Spinal cord (tissue), 10 donors: ENCODE measurements around the gene MTMR3. TPM values are rescaled to one million over a fixed set of nuclear protein-coding genes. Genes with fewer than 3 reads are reported as not detected.
"Not testable (repeated sequence)": the region's sequence is repeated elsewhere in the genome, so short reads cannot be mapped to it uniquely, and the experiment has no call there.

Experiments used
- DNase-seq, 6 donors: peaks; one replicate each; pipeline versions ENCODE4 v3.0.0 to v3.0.0-alpha.2; 2013 to 2015; ENCODE audit warnings: low spot score in 6 of 6, low read depth in 4 of 6
- H3K27ac ChIP-seq: one replicate; pipeline ENCODE4 v1.5.1; 2013; ENCODE audit warnings: low read depth, low read length, control low read depth
- H3K27me3 ChIP-seq: one replicate; pipeline ENCODE4 v1.6.1; 2013; ENCODE audit warnings: low read length; ENCODE audit not compliant: control insufficient read depth, insufficient read depth
- H3K36me3 ChIP-seq: one replicate; pipeline ENCODE4 v1.6.1; 2013; ENCODE audit warnings: low read length; ENCODE audit not compliant: control insufficient read depth, insufficient read depth
- H3K4me1 ChIP-seq: one replicate; pipeline ENCODE4 v1.6.1; 2013; ENCODE audit warnings: low read length; ENCODE audit not compliant: control insufficient read depth, insufficient read depth
- H3K4me3 ChIP-seq: one replicate; pipeline ENCODE4 v1.5.1; 2013; ENCODE audit warnings: low read depth, low read length, control low read depth
- H3K9me3 ChIP-seq: one replicate; pipeline ENCODE4 v1.6.1; 2013; ENCODE audit warnings: low read length; ENCODE audit not compliant: control insufficient read depth, insufficient read depth
- WGBS: methylation state at CpG from one replicate; pipeline ENCODE4 v1.1.5; 2013; ENCODE audit warnings: missing lambda C conversion rate; ENCODE audit not compliant: insufficient coverage; 5-methylcytosine and 5-hydroxymethylcytosine counted together
- polyA plus RNA-seq, 2 donors: library from polyadenylated mRNA; unstranded; fragments of 120-200 nt; gene quantifications; one replicate each; pipeline ENCODE4 v1.2.1, GENCODE V29; 2013; ENCODE audit not compliant: insufficient read length in 2 of 2
- total RNA-seq, 2 donors: library from RNA; depleted of rRNA in 1 of 2; stranded (reverse); fragments of 120-200 nt in 1 of 2; fragments of >200 nt in 1 of 2; gene quantifications; one replicate each; pipeline versions ENCODE4 v1.2.3 to v1.2.4, GENCODE V29; 2013 to 2014
- donor health status: healthy.

Gene MTMR3
- total and polyA plus RNA-seq, 4 donors, result 47.6 to 61.3 (median 51.6) TPM

DNA sequence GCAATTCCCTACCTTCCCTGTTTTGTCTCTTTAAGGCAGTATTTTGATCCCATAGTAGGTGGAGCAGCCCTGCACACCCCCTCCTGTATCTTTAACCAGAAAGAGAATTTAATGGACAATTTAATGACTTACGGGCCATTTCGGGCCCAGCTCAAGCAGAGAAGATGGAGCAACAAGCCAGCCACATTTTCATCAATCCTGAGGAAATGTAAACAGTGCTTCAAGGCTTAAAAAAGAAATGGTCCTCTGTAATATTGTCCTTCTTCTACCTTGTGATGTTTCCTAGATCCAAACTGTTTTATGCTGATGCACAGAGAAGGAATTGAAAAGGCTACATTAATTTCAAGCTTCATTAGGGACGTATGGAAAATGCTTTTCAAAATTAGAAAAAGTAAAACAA, 88.6 kb downstream of the MTMR3 start:
- H3K27me3 ChIP-seq, result no peaks in the 10 kb centered on the region
- no peaks in the 10 kb centered on the region for H3K9me3 ChIP-seq
- DNase-seq, result peak in 1 of 6 donors; percentile 74
- H3K36me3 ChIP-seq, result no peaks in the 10 kb centered on the region
- no peak overlapping the region for H3K27ac ChIP-seq
- no CpG with 5 or more reads among the region's 3 CpGs for WGBS
- H3K4me3 ChIP-seq, result no peak overlapping the region
- peaks cover 10% of the 10 kb centered on the region for H3K4me1 ChIP-seq

DNA sequence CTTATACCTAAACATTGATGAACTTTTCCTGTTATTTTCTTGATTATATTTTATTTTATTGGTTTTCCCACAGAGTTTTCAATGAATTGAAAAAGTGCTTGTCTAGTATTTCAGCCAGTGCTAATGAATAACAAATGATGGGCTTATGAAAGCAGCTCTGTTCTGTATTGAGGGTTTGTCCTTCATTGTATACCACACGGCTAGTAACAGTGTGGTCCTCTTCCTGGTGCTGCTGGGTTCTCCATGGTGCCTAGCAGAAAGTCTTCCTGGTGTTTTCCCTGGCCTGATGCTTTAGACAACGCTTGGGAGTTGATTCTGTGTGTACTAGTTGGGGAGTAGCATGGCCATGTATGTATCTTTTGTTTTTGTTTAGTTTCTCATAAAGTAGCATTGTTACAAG, 89.1 kb downstream of the MTMR3 start:
- Histone ChIP-seq H3K27ac (no peak overlapping the region), H3K9me3 (no peaks in the 10 kb centered on the region), H3K4me3 (no peak overlapping the region), H3K36me3 (no peaks in the 10 kb centered on the region), H3K27me3 (no peaks in the 10 kb centered on the region), H3K4me1 (peaks cover 10% of the 10 kb centered on the region)
- WGBS, result no CpG with 5 or more reads among the region's 2 CpGs
- DNase-seq, result no peak

DNA sequence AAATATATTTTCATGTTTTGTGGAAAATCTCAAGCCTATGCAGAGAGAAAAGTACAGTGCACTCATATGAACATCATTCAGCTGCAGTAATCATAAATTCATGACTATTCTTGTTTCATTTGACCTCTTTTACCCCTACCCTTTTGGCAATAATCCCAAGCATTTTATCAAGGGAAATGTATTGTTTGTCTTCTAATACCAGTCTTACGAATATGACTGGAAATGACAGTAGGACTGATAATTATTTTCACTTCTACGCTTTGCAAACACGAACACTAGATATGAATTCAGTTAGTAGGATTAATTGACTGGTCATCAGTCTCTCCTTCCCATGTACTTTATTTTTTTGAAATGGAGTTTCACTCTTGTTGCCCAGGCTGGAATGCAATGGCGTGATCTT, 90.3 kb downstream of the MTMR3 start:
- Histone ChIP-seq H3K9me3 (no peaks in the 10 kb centered on the region), H3K27ac (no peak overlapping the region), H3K4me1 (peaks cover 10% of the 10 kb centered on the region), H3K36me3 (no peaks in the 10 kb centered on the region), H3K4me3 (no peak overlapping the region), H3K27me3 (no peaks in the 10 kb centered on the region)
- no peak for DNase-seq
- 100% methylated on average over 2 of the region's 4 CpGs for WGBS

DNA sequence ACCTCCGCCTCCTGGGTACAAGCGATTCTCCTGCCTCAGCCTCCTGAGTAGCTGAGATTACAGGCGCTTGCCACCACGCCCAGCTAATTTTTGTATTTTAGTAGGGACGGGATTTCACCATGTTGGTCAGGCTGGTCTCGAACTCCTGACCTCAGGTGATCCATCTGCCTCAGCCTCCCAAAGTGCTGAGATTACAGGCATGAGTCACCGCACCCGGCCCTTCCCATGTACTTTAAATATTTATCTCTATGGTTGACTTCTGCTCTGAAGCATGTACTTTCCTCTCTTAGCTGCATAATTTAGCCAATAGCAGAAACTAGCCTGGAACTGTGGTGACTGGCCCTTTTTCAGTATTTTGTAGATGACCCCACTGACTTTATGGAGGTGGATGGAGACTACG, 90.7 kb downstream of the MTMR3 start:
- H3K27me3 ChIP-seq, H3K36me3 ChIP-seq, H3K4me1 ChIP-seq, H3K27ac ChIP-seq, H3K4me3 ChIP-seq, DNase-seq, H3K9me3 ChIP-seq: not testable (repeated sequence)
- 100% methylated on average over 3 of the region's 9 CpGs for WGBS

DNA sequence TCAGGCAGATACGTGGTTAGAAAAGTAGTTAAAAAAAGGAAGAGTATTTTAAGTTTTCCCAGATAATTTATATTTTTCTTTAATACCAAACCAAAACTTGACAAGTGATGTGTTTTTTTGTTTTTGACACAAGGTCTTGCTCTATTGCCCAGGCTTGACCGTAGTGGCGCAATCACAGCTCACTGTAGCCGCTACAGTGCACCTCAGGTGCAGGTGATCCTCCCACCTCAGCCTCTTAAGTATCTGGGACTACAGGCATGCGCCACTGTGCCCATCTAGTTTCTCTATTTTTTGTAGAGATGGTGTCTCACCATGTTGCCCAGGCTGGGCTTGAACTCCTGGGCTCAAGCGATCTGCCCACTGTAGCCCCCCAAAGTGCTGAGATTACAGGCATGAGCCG, 92.5 kb downstream of the MTMR3 start:
- Histone ChIP-seq H3K27me3 (no peaks in the 10 kb centered on the region), H3K27ac (no peak overlapping the region), H3K36me3 (no peaks in the 10 kb centered on the region), H3K4me3 (no peak overlapping the region), H3K4me1 (peaks cover 10% of the 10 kb centered on the region), H3K9me3 (no peaks in the 10 kb centered on the region)
- WGBS, result 90% methylated on average over 4 of the region's 7 CpGs
- DNase-seq, result no peak

DNA sequence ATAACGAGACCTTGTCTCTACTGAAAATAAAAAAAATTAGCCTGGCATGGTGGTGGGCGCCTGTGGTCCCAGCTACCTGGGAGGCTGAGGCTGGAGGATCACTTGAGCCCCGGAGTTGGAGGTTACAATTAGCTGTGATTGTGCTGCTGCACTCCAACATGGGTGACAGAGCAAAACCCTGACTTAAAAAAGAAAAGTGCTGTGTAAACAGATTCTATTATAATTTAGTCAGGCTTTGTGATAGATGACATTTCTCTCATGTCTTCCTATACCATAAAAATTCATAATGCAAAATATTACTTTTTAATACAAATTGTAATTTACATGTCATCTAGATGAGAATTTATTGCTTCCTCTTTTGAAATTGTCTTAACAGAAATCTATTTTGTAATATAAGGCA, 94.1 kb downstream of the MTMR3 start:
- no peak overlapping the region for H3K27ac ChIP-seq
- no peaks in the 10 kb centered on the region for H3K9me3 ChIP-seq
- DNase-seq, result no peak
- 100% methylated on average over 2 of the region's 3 CpGs for WGBS
- H3K36me3 ChIP-seq, result peaks cover 2% of the 10 kb centered on the region
- no peak overlapping the region for H3K4me3 ChIP-seq
- H3K27me3 ChIP-seq, result no peaks in the 10 kb centered on the region
- H3K4me1 ChIP-seq, result peaks cover 6% of the 10 kb centered on the region

DNA sequence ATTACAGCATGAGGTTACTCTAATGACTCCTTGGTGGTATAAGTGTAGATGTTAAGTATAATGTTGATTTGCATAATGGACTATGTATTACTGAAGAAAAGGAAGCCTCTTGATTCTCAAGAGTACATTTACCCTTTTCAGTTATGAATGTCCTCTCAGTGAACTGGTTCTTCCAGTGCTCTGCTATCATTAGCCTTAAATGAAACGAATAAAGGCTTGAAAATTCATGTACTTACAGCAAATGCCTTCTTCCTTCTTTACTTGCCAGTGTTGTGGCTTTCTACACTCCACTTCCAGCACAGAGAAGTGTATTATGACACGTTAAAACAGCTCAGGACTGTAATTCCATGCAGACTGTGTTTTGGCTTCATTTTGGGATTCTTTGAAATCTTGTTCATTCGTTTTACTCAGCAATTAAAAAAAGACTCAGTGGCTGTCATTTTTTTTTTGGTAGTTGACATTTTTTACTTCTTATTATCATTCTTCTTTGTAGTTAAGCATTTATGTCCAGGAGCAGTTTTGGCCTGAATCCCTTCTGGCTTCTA, 96.9 kb downstream of the MTMR3 start:
- 64% methylated on average over 1 of the region's 3 CpGs for WGBS
- H3K4me3 ChIP-seq, result no peak overlapping the region

DNA sequence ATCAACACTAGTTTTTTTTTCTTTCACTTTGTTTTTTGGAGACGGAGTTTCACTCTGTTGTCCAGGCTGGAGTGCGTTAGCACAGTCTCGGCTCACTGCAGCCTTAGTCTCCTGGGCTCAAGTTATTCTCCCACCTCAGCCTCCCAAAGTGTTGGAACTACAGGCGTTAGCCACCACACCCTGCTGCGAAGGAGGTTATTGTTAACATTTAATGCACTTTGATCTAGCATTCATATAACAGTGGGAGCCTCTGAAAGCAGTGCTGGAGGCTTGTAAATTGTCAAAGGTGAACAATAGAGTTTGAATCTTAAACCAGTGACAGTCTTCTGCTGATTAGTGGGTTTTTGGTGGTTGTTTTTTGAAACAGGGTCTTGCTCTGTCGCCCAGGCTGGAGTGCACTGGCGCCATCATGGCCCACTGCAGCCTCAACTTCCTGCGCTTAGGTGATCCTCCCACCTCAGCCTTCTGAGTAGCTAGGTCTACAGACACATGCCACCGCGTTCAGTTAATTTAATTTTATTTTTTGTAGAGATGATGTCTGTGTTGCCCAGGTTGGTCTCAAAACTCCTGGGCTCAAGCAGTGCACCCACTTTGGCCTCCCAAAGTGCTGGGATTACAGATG, 100.4 kb downstream of the MTMR3 start:
- Histone ChIP-seq H3K9me3 (no peaks in the 10 kb centered on the region), H3K4me1 (peaks cover 11% of the 10 kb centered on the region), H3K36me3 (peaks cover 5% of the 10 kb centered on the region), H3K27ac (no peak overlapping the region), H3K4me3 (no peak overlapping the region), H3K27me3 (no peaks in the 10 kb centered on the region)
- WGBS, result 96% methylated on average over 3 of the region's 10 CpGs
- no peak for DNase-seq

More for the DNA sequence above, 96.9 kb downstream of the MTMR3 start:
- Histone ChIP-seq H3K27ac (no peak overlapping the region), H3K9me3 (no peaks in the 10 kb centered on the region), H3K4me1 (no peaks in the 10 kb centered on the region), H3K27me3 (no peaks in the 10 kb centered on the region), H3K36me3 (peaks cover 5% of the 10 kb centered on the region)
- peak in 2 of 6 donors; percentile 68 to 72 for DNase-seq

DNA sequence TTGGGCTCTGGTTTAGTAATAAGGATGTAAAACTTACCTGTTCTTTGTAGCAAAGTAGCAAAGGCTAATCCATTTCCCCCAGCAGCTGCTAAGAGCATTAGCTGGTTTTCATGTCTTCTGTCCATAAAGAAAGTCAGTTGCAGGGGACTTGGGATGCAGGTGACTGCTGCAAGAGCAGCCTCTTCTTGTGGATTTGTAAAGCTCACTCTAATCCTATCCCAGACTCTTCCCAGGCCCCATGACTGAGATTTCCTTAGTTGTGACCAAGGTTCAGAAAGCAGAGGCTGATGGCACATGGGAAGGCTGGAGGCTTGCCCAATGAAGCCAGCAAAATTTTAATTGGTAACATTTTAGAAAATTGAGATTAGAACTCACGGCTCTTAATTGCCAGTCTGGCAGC, 102.9 kb downstream of the MTMR3 start:
- no CpG with 5 or more reads among the region's 1 CpG for WGBS
- H3K9me3 ChIP-seq, result no peaks in the 10 kb centered on the region
- no peaks in the 10 kb centered on the region for H3K27me3 ChIP-seq
- H3K4me3 ChIP-seq, result no peak overlapping the region
- peak overlapping the region; percentile 60 for H3K27ac ChIP-seq
- peaks cover 11% of the 10 kb centered on the region for H3K4me1 ChIP-seq
- H3K36me3 ChIP-seq, result peaks cover 6% of the 10 kb centered on the region
- no peak for DNase-seq

DNA sequence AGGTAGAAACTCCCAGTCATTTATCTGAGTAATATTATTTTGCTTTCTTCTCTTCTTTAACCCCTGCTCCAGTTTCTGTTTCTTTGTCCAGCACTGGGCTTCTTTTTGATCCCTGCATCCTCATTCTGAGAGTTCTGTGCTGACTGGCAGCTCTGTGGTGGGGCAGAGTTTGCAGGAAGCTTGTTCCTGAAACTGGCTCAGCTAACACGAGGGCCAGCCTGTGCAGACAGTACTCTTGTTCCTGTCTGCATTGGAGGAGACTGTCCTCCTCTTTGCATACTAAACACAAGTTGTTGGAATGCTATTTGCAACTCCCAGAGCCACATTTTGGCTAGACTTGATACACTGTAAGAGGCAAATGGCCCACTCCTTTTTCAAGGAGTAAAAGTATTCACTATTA, 104.2 kb downstream of the MTMR3 start:
- WGBS, result 29% methylated on average over 1 of the region's 1 CpG
- Histone ChIP-seq H3K27me3 (no peaks in the 10 kb centered on the region), H3K4me3 (no peak overlapping the region), H3K9me3 (no peaks in the 10 kb centered on the region), H3K36me3 (peaks cover 9% of the 10 kb centered on the region), H3K27ac (peak overlapping the region; percentile 60), H3K4me1 (peaks cover 11% of the 10 kb centered on the region)
- DNase-seq, result peak in 5 of 6 donors; percentile 18 to 74 (median 40)
